Hepatic stellate cell (primary cell): ENCODE results near the gene DNAAF2.
A peak's percentile ranks its signal among the peaks of the same experiment; 100 is the strongest.
"Not testable (repeated sequence)": the region's sequence is repeated elsewhere in the genome, so short reads cannot be mapped to it uniquely, and the experiment has no call there.

Experiments
- DNase-seq: peaks from one replicate; pipeline ENCODE4 v3.0.0; 2011; ENCODE audit warnings: low spot score

The DNAAF2 gene

DNA sequence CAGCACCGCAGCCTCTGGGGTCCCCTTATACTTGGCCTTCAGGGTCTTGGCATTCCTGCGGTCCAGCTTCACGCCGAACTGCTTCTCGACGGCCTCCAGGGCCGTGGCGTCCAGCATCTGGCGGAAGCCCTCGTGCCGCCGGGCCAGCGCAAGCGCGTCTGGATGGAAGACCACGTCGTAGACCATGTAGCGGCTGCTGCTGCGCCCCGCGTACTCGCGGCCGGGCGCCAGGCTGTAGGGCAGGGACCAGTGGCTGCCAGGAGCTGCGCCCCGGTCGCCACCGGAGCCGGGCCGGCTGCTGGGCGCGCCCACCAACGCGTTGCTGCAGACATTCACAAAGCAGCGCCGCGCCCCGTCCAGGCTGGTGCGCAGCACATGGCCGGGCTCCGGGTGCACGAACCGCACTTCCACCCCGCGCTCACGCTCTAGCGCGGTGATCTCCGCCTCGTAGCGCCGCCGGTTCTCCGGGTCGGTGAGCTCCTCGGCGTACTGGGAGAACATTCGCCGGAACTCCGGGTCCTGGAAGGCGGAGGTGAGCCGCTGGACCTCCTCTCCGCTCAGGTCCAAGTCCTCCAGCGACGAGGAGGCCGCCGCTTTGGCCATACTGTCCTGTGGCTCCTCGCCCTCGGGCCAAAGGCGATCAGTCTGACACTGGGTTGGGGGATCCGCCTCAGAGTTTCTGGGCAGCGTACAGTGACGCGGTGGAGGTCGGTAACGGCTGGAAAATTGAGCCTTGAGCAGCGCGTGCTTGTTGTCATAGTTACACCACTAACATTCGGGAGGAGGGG lies at the start of gene DNAAF2:
Gene DNAAF2 (minus strand): TSS at position 698 of the 788 bp plus-strand sequence. CDS start 95 bp downstream, at position 603.
- peak; percentile 78 for DNase-seq

- DNase-seq: peak; percentile 19
These were observed 44.2 kb upstream of the DNAAF2 start for GRCh38 chr14:49679271-49679670.

DNA sequence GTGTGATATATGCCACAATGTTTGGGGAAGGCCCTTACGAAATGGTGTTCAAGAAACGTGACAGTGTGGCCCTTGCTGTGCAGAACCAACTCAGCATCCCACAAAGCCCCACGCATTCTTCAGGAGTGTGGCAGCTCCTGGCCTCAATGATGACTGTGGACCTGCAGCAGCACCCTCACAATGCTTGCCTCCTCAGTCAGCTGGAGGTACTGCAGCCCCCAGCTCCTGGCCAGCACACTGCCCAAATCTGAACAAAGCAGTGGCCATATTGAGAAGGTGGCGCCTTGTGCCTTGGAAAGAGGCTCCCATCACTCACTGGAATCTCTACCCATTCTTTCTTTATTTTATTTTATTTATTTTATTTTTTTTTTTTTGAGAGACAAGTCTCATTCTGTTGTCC lies 42.6 kb upstream of the DNAAF2 start:
- DNase-seq: peak; percentile 17

- DNase-seq: no peak
These were observed 38.5 kb upstream of the DNAAF2 start for GRCh38 chr14:49673586-49673985.

- no peak for DNase-seq
These were observed 35.4 kb upstream of the DNAAF2 start for GRCh38 chr14:49670475-49670874.

GRCh38 chr14:49659526-49660455 lies 24.7 kb upstream of the DNAAF2 start:
- DNase-seq: no peak

DNA sequence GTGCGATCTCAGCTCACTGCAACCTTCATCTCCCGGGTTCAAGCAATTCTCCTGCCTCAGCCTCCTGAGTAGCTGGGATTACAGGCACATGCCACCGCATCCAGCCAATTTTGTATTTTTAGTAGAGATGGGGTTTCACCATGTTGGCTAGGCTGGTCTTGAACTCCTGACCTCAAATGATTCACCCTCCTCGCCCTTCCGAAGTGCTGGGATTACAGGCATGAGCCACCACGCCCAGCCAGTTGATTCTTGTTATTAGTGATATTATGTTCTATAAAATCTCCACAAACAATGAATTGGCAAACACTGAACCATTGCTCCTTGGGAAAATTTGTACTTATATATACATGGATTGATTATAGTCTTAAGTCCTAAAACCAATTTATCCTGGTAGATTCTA lies 22.5 kb upstream of the DNAAF2 start:
- DNase-seq: not testable (repeated sequence)

GRCh38 chr14:49654511-49654910 lies 19.5 kb upstream of the DNAAF2 start:
- no peak for DNase-seq

DNA sequence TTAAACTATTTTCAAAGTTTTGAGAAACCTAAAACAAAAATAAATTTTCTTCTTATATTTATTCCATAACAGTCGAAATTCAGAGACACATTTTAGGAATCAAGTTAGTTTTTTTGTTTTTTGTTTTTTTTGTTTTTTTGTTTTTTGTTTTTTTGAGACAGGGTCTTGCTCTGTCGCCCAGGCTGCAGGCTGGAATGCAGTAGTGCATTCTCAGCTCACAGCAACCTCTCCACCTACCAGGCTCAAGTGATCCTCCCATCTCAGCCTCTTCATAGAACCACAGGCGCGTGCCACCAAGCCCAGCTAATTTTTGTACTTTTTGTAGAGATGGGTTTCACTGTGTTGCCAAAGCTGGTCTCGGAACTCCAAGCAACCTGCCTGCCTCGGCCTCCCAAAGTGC lies 18.5 kb upstream of the DNAAF2 start:
- no peak for DNase-seq

DNA sequence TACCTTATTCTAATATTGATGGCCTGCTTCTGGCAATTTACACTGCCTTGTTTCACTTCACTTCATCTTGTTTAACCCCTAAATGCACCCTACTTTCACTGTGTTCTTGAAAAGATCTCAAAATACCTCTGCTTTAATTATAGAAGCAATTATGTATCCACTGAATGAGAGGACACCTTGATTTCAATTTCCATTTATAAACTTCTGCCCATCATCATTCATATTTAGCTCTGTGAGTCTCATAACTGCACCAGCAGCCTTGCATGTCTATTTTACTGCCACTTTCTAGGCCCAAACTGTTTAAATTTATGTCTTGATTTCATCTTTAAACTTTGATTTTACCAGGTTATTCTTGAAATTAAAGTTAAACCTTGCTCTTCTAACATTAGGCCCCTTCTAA lies 7.1 kb upstream of the DNAAF2 start:
- no peak for DNase-seq

DNA sequence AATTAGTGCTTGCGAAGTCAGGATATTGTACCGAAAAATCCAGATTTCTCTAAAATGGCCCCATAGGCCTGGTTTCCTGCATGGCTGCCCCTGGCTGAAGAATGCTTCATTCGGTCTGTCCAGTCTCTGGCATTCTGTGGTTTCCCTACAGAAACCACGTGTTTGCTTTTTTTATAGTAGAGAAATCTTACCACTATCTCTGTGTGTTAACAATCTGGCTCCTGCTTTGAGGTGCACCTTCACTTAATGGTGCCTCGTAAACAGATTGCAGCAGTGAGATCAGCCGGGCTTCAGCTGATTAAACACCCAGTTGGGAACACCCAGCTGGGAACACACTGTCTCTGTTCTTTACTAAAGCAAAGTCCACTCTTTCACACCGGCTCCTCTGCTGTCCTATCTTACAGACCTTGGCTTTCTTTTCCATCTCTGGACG lies 6.7 kb upstream of the DNAAF2 start:
- DNase-seq: no peak

- DNase-seq: no peak
These were observed 5.7 kb upstream of the DNAAF2 start for GRCh38 chr14:49640540-49641417.

GRCh38 chr14:49637534-49638078 lies 2.6 kb upstream of the DNAAF2 start:
- DNase-seq: no peak

DNA sequence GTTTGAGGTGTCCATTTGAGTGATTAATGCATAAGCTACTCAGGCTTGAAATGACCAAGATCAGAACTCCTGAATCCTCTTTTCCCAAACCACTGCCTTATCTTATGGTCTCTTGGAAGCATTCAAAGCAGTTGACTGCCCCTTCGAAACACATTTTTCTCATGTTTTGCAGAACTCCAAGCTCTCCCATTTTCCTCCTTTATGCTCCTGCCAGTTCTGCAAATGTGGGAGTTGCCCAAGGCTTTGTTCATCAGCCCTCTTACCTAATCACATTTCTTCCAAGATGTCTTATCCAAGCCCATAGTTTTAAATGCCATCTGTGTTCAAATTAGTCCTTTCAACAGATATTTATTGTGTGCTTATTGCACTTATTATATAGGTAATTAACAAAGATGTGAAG lies 1.8 kb upstream of the DNAAF2 start:
- no peak for DNase-seq

GRCh38 chr14:49633640-49634546 lies 1.2 kb downstream of the DNAAF2 start:
- DNase-seq: peak; percentile 89

DNA sequence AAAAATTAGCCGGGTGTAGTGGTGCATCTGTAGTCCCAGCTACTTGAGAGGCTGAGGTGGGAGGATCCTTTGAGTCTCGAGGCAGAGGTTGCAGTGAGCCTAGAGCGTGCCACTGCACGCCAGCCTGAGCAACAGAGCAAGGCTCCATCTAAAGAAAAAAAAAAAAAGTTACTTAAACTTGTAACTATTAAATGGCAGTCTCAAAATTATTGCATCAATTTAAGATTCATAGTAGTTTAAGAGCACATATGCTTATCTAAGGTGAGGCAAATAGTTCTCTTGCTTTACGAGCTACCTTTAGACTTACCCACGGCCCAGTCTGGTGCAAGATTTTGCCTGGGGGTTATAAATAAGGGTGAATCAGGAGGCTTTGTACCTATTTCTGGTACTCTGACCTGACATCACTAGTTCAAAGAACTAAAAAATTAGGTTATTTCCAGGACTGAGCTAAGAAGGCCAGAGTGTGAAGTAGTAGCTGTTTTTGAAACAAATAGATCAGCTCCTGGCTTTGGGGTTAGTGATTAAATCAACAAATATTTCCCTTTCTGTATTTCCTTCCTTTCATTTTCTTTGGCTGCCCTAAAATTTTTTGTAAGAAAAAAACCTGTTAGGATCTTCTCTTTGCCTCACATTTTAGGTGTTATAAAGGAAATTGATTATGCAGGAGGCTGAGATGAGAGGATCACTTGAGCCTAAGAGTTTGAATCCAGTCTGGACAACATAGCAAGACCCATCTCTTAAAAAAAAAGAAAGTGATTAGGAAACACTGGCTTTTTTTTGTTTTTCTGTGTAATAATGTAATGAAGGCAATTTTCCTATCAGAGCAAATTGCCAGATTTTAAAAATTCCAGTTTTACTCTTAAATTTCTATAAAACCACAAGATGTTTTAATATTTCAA lies 10.9 kb downstream of the DNAAF2 start:
- no peak for DNase-seq

DNA sequence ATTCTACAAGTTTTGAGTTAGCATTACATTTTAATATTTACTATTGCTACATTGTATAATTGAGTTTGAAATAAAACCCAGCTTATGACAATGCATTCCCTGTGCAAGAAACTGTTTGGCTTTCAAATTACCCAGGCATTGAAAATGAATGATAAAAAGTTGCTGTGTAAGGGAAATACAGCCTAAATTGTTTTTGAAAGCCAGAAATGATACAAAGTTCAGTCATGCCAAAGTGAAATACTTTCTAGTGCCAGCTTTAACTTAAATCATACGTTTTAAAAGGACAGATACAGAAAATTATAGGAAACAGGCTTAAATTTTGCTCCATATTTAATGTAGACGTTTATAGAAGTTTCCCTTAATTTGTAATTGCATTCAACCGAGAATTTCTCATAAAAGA lies 11.7 kb downstream of the DNAAF2 start:
- no peak for DNase-seq

GRCh38 chr14:49622022-49622607 lies 12.9 kb downstream of the DNAAF2 start:
- no peak for DNase-seq
